Inflammatory macrophage treated with lipopolysaccharide for 1 hour (primary cell): Measurements from ENCODE around the gene MACIR.

Experiments
- DNase-seq, 2 donors: peaks; one replicate each; pipeline ENCODE4 v3.0.0-alpha.2; 2020 to 2022

The MACIR gene

DNA sequence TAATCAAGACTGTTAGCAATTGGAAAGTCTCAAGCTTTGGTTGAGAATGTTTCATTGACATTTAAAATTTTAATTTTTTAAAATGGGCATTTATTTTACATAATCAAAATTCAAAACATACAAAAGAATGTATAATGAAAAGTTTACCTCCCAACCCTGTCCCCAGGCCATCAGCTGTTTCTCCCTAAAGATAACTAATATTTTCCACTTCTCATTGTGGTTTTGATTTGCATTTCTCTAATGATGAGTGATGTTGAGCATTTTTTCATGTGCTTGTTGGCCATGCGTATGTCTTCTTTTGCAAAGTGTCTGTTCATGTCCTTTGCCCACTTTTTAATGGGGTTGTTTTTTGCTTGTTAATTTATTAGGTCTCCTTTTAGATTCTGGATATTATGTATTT, 11.4 kb upstream of the MACIR start:
- DNase-seq, result no peak

DNA sequence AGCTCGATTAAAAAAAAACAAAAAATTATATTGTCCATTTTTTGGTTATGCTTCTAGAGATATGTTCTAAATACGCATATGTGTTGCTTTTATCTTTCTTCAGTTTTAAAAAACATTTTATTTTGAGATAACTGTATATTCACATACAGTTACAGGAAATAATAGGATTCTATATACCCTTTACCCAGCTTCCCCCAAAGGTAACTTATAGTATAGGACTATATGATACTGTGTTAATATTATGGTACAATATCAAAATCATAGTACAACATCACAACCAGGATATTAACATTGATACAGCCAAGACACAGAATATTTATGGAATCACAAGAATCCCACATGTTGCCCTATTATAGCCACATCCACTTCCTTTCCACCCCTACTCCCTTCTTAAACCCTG, 9.5 kb upstream of the MACIR start:
- DNase-seq, result no peak

- DNase-seq, result no peak
Observed at GRCh38 chr5:103254921-103255320, 3.6 kb upstream of the MACIR start.

DNA sequence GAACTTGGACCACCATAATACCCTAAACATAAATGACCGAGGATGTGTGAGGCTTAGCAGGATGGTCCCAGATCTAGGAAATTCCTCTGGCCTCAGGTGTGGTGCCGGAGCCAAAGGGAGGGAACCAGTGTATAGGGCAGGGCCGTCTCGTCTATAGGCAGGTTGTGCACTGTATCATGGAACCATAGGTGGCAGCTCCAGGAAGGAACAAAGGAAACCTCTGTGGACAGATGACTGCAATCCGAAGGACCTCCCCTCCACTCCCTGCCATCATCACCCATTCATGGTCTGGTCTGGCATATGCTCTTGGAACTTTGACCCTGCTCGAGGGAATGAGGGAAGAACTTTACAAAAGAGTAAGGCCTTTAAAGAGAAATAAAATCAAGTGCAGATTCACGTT, 2.9 kb upstream of the MACIR start:
- no peak for DNase-seq

GRCh38 chr5:103256178-103256577, 2.4 kb upstream of the MACIR start:
- no peak for DNase-seq

DNA sequence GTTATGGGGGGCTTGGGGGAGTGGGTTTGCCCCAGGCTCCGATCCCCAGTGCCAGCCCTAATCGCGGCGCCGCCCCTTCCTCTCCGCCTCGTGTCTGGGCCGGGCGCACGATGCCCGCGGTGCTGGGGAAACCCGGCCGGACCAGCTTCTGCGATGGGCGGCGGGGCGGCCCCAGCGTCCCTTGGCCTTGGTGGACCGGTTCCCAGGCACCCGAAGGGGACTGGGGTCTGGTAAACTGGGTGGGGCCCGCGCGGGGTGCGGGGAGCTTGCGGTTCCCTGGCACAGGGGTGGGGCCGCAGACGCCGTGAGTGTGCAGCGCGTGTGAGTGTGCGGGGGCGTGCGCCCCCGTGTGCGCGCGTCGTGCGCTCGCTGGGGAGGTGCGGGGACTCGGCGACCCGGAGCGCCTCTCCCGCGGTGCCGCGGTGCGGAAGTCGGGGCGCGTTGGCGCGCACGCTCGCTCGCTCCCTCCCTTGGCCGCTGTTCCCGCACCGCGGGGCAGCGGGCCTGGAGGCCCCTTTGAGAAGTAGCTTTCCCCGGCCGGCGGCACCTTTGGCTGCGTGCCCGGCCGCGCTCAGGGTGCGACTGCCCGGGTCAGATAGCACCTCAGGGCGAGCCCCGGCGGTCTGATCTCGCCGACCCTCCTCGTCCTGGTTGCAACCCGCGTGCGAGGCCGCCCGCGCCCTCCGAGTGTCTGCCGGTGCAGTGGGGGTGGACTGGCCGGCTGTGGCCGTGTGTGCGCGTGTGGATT, 568 bp downstream of the MACIR start:
- peak; percentile 35 to 38 for DNase-seq

DNA sequence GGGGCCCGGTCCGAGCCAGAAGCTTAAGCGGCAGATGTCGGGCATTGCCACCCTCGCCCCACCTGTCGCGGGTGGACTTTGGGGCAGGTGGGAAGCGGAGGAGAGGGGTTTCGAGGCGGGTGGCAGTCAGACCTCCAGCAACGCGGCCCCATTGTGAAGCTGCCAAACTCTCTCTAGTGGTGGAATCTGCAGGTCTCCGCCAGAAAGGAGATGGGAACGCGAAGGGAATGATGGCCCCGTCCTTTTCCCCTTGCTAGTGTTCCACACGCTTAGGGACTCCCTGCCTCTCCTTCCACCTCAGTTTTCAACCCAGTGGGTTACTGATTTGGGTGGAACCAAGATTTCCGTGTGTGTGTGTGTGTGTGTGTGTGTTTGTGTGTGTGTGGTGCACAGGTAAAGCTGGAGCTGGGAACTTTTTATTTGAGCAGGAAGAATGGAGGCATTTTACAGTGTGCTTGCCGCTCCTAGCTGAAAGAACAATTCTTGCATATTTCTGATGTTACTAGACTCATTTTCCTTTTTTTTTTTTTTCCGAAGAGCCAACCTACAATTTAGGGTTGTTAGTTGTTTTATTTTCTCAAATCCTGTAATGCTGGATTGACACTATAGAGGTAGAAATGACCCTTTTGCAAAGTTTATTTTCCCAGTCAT, 1.3 kb downstream of the MACIR start:
- DNase-seq, result no peak

GRCh38 chr5:103260951-103261350, 2.4 kb downstream of the MACIR start:
- DNase-seq, result no peak

- DNase-seq, result peak in 1 of 2 donors; percentile 12
Observed at GRCh38 chr5:103262422-103262871, 3.9 kb downstream of the MACIR start.

GRCh38 chr5:103263054-103263453, 4.5 kb downstream of the MACIR start:
- no peak for DNase-seq

DNA sequence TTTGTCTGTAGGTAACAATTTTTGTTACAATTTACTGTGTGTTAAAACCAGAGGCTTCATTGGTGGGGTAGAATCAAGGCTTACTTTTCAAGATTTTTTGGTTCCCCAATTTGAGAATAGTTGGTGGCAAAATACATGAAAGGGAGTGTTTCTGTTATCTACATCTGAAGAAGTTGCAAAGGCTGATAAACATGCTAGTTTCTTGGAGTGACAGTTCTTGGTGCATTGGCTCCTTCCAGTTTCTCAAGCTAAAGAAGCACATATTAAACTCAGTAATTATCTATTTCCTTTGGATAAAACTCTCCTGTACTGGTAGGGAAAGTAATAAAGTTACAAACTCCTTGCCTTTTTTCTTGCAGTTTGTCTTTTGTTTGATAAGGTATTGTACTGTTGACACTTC, 5.9 kb downstream of the MACIR start:
- DNase-seq, result no peak

DNA sequence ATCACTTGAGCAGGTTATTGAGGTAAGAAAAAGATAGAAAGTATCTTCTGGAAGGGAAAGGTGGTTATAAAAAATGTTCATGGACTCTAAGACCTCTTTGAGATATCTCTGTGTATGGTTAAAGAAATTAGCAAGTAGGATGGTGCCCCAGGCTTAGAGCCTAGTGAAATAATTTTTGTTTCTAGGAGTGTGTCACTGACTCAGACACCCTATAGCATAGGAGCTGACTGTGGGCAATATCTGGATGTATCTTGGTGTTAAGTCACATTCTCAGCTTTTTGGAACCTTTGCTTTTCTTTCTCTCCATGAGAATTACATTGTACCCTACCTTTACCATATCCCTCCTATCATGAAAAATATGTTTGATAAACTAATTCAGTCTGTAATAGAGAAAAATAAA, 12.0 kb downstream of the MACIR start:
- DNase-seq, result no peak

- DNase-seq, result no peak
Observed at GRCh38 chr5:103271570-103272289, 13.2 kb downstream of the MACIR start.

DNA sequence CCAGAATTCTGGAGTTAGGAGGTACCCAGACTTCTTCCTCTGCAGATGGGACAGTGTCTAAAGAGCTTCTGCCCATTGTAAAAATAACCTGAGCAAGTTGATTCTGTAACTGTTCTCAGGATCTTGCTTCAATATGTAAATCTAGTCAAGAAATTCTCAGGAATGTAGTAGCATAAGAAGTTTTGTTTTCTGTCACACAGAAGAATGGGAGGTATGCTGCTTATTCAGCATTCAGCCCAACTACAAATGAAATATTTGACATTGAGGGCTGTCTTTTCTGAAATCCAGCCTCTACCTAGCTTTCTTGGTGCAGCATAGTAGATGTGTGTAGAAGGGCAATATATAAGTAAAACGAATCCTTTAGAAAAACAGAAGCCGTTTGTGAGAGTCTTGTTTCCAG, 13.8 kb downstream of the MACIR start:
- DNase-seq, result no peak

GRCh38 chr5:103273952-103274351, 15.4 kb downstream of the MACIR start:
- DNase-seq, result no peak

- DNase-seq, result no peak
Observed at GRCh38 chr5:103275851-103276250, 17.3 kb downstream of the MACIR start.

DNA sequence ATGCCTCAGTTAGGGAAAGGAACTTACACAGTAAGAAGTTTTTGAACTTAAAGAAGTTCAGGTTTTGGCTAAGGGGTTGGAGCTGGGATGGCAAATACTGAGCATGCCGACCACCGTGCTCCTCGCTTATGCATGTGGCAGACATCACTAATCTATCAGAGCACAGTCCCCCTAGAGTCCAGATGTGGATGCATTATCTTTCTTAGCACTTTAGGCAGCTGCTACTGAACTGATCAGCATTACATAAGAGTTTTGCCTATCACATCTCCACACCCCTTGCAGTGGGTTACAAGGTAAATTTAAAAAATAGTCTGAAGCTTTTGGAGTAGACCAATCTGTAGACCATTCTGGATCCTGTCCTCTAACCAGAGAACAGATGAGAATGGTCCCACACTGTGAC, 22.4 kb downstream of the MACIR start:
- no peak for DNase-seq

DNA sequence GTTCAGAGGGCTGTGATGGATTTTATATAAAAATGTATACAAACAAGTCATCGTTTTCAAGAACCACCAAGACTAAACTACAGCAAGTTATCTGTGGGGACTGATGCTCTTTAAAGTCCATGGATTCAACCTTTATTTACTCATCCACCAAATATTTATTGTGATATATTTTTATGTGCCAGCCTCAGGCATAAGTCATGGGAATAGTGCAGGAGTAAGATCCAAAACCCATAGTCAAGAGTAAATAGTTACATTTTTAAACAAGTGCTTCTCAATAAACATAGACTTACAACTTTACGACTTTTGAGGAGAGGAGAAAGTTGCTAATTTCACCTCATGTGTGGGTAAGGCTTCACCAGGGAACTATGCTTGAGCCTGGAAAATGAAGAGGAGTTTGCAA, 24.6 kb downstream of the MACIR start:
- DNase-seq, result no peak

GRCh38 chr5:103283869-103284268, 25.3 kb downstream of the MACIR start:
- DNase-seq, result no peak

DNA sequence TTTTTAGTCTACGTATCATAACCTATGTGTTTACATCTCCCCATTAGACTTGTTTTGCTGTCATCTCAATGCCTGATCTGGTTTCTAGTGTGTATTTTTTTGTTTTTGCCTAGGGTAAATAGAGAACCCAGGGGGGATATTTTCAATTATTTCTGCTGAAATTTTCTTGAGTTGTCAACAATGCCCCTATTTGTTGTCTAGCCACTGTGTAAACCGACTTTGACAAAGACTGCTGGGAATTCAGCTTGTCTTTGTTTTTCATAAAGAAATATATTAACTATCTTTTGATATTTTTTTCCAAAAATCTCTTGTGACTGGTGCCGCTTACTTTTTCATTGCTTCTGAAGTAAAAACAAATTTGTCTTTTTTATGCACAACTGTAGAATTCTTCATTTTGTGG, 28.1 kb downstream of the MACIR start:
- DNase-seq, result no peak

DNA sequence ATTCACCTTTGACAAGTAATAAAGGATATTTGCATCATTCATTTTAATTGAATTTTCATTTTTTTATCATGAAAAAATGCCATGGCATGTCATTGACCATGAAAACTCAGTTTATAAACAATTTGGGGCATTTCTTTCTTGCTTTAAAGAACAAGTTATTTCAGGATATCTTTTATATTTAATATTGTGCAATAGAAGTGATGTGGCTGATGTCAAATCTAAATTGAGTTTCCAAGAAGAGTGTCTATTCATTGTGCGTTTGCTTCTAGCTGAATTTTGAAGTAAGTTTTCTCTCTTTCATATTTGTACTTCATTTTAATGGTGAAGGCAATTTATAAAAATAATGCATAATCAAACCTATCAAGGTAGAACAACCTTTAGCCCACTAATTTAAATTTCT, 30.5 kb downstream of the MACIR start:
- no peak for DNase-seq

GRCh38 chr5:103290846-103291245, 32.3 kb downstream of the MACIR start:
- DNase-seq, result no peak

DNA sequence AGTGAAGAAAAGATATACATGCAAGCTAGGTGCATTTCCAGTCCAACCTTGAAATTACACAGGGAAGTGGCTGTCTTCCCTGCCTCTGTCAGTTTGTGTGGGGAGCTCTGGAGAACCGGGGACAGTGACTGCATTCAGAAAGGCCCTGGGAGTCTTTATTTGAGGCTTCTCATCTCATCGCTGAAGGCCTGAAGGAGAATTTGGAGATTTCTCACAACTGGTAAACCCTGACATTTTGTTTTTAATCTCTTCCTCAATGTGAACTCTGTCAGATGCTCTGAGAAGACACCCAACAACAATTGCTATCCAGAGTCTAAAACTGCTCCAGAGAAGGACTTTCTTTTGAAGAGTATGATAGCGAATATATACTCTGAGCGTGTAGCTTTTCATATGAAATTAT, 33.0 kb downstream of the MACIR start:
- DNase-seq, result no peak

GRCh38 chr5:103293099-103293498, 34.5 kb downstream of the MACIR start:
- DNase-seq, result no peak
